ENCODE results near the gene PRXL2A. TPM values are rescaled to one million over a fixed set of nuclear protein-coding genes. Genes with fewer than 3 reads are reported as not detected.

The PRXL2A gene
- total RNA-seq, 1 donor from 2014 or later = 132 TPM

GRCh38 chr10:80421050-80421706 lies 12.8 kb downstream of the PRXL2A start:
- Mint-ChIP-seq H3K36me3 (ENCODE audit: insufficient read depth) (peaks cover 20% of the 10 kb centered on the region), H3K4me3 (ENCODE audit: low read depth) (no peak overlapping the region), H3K27ac (peak overlapping the region; percentile 86), H3K9me3 (ENCODE audit: low read depth) (no peaks in the 10 kb centered on the region), H3K4me1 (ENCODE audit: low read depth) (peaks cover 25% of the 10 kb centered on the region), H3K27me3 (no peaks in the 10 kb centered on the region)
- no peak for TF ChIP-seq CTCF (IDR thresholded peaks at IDR 0.05; ENCODE audit: unreplicated experiment)
- no peak for DNase-seq (ENCODE audit: low spot score, unreplicated experiment)

- H3K27ac Mint-ChIP-seq = peak overlapping the region; percentile 24
- no peak for DNase-seq (ENCODE audit: low spot score, unreplicated experiment)
Observed at GRCh38 chr10:80421707-80422536, 13.6 kb downstream of the PRXL2A start.

GRCh38 chr10:80425901-80426300 lies 17.6 kb downstream of the PRXL2A start:
- no peak overlapping the region for H3K27ac Mint-ChIP-seq
- no peak overlapping the region for H3K4me3 Mint-ChIP-seq (ENCODE audit: low read depth)
- H3K4me1 Mint-ChIP-seq (ENCODE audit: low read depth) = peaks cover 1% of the 10 kb centered on the region
- no peak for DNase-seq (ENCODE audit: low spot score, unreplicated experiment)
- H3K36me3 Mint-ChIP-seq (ENCODE audit: insufficient read depth) = peaks cover 43% of the 10 kb centered on the region
- no peaks in the 10 kb centered on the region for H3K27me3 Mint-ChIP-seq
- no peak for TF ChIP-seq CTCF (IDR thresholded peaks at IDR 0.05; ENCODE audit: unreplicated experiment)
- H3K9me3 Mint-ChIP-seq (ENCODE audit: low read depth) = no peaks in the 10 kb centered on the region

More at GRCh38 chr10:80421707-80422536, 13.6 kb downstream of the PRXL2A start:
- no peak overlapping the region for H3K4me3 Mint-ChIP-seq (ENCODE audit: low read depth)
- no peak for TF ChIP-seq CTCF (IDR thresholded peaks at IDR 0.05; ENCODE audit: unreplicated experiment)
- H3K27me3 Mint-ChIP-seq = no peaks in the 10 kb centered on the region
- H3K9me3 Mint-ChIP-seq (ENCODE audit: low read depth) = no peaks in the 10 kb centered on the region
- H3K4me1 Mint-ChIP-seq (ENCODE audit: low read depth) = peaks cover 18% of the 10 kb centered on the region
- peaks cover 22% of the 10 kb centered on the region for H3K36me3 Mint-ChIP-seq (ENCODE audit: insufficient read depth)

GRCh38 chr10:80427541-80427940 lies 19.2 kb downstream of the PRXL2A start:
- no peaks in the 10 kb centered on the region for H3K27me3 Mint-ChIP-seq
- H3K4me1 Mint-ChIP-seq (ENCODE audit: low read depth) = no peaks in the 10 kb centered on the region
- H3K9me3 Mint-ChIP-seq (ENCODE audit: low read depth) = no peaks in the 10 kb centered on the region
- no peak overlapping the region for H3K27ac Mint-ChIP-seq
- H3K36me3 Mint-ChIP-seq (ENCODE audit: insufficient read depth) = peaks cover 43% of the 10 kb centered on the region
- no peak overlapping the region for H3K4me3 Mint-ChIP-seq (ENCODE audit: low read depth)
- no peak for DNase-seq (ENCODE audit: low spot score, unreplicated experiment)
- no peak for TF ChIP-seq CTCF (IDR thresholded peaks at IDR 0.05; ENCODE audit: unreplicated experiment)

GRCh38 chr10:80429521-80429973 lies 21.2 kb downstream of the PRXL2A start:
- no peak for TF ChIP-seq CTCF (IDR thresholded peaks at IDR 0.05; ENCODE audit: unreplicated experiment)
- H3K27ac Mint-ChIP-seq = no peak overlapping the region
- peaks cover 7% of the 10 kb centered on the region for H3K4me1 Mint-ChIP-seq (ENCODE audit: low read depth)
- no peak overlapping the region for H3K4me3 Mint-ChIP-seq (ENCODE audit: low read depth)
- H3K27me3 Mint-ChIP-seq = no peaks in the 10 kb centered on the region
- no peak for DNase-seq (ENCODE audit: low spot score, unreplicated experiment)
- peaks cover 40% of the 10 kb centered on the region for H3K36me3 Mint-ChIP-seq (ENCODE audit: insufficient read depth)
- no peaks in the 10 kb centered on the region for H3K9me3 Mint-ChIP-seq (ENCODE audit: low read depth)

Data from progenitor cell of endocrine pancreas (in vitro differentiated cells).